Measurements from ENCODE around the gene MINDY4. TPM values are rescaled to one million over a fixed set of nuclear protein-coding genes. Genes with fewer than 3 reads are reported as not detected.

Gene MINDY4
- total and polyA plus RNA-seq, 2 of the 8 experiments (the other 6 are each of a cell fraction or from before 2014, with no cell fraction given): 1.3 to 3.6 TPM

GRCh38 chr7:30941582-30942323 is 170.5 kb downstream of the MINDY4 start (continued):
- no peak for TF ChIP-seq BCL11A (IDR thresholded peaks at IDR 0.05; ENCODE audit: low read depth in 2 of 2, low read length in 2 of 2)
- no peak for TF ChIP-seq CBX8 (IDR thresholded peaks at IDR 0.05; ENCODE audit: borderline replicate concordance, low read depth, low read length)
- no peak for TF ChIP-seq CBX5 (IDR thresholded peaks at IDR 0.05; ENCODE audit: low read depth, low read length)
- no peak for TF ChIP-seq RNF2 (IDR thresholded peaks at IDR 0.05; ENCODE audit: borderline replicate concordance, low read depth, low read length, missing control alignments, poor library complexity, severe bottlenecking)

Other genes with a start within 250 kb of the MINDY4 start
- 247 and 270 TPM in 2 replicates for gene GARS1, start 176.5 kb upstream of the MINDY4 start, total RNA-seq (2021; fragmentation: NEBNext Ultra II Directional; extraction: Animal tissue kit (Norgen Biotek cat#: 25700))
- gene GARS1, start 176.5 kb upstream of the MINDY4 start, polyA plus RNA-seq (2011; rRNA removed): 387 and 476 TPM in 2 replicates
- gene CRHR2, start 89.0 kb upstream of the MINDY4 start, total RNA-seq (2021; fragmentation: NEBNext Ultra II Directional; extraction: Animal tissue kit (Norgen Biotek cat#: 25700)): 0.19 and 0.37 TPM in 2 replicates
- 0.99 and 1.3 TPM in 2 replicates for gene CRHR2, start 89.0 kb upstream of the MINDY4 start, polyA plus RNA-seq (2011; rRNA removed)
- gene INMT, start 19.3 kb upstream of the MINDY4 start, total RNA-seq (2021; fragmentation: NEBNext Ultra II Directional; extraction: Animal tissue kit (Norgen Biotek cat#: 25700)): 0.60 and 0.84 TPM in 2 replicates
- 0.94 and 1.2 TPM in 2 replicates for gene INMT, start 19.3 kb upstream of the MINDY4 start, polyA plus RNA-seq (2011; rRNA removed)
- gene AQP1, start 140.4 kb downstream of the MINDY4 start, total RNA-seq (2021; fragmentation: NEBNext Ultra II Directional; extraction: Animal tissue kit (Norgen Biotek cat#: 25700)): 0.17 and 0.19 TPM in 2 replicates
- 0.18 and 0.19 TPM in 2 replicates for gene AQP1, start 140.4 kb downstream of the MINDY4 start, polyA plus RNA-seq (2011; rRNA removed)
- 6.1 and 6.5 TPM in 2 replicates for gene GHRHR, start 192.5 kb downstream of the MINDY4 start, total RNA-seq (2021; fragmentation: NEBNext Ultra II Directional; extraction: Animal tissue kit (Norgen Biotek cat#: 25700))
- gene GHRHR, start 192.5 kb downstream of the MINDY4 start, polyA plus RNA-seq (2011; rRNA removed): 0.60 and 1.6 TPM in 2 replicates

All from H1 (cell line).